HL-60 (cell line): ENCODE results near the gene SPSB2.

Source experiments
- DNase-seq, 2 experiments: peaks; one replicate each; pipeline ENCODE4 v3.0.0-alpha.2; 2010 to 2020; ENCODE audit warnings: low read depth in 1 of 2, low spot score in 1 of 2
- H3K27ac ChIP-seq: fragments of 250-450 bp; sonication (Bioruptor Pico); replicated peaks from 2 replicates; pipeline ENCODE4 v1.5.1; 2020; ENCODE audit warnings: mild to moderate bottlenecking, moderate library complexity
- H3K27me3 ChIP-seq: fragments of 250-450 bp; sonication (Bioruptor Pico); 2 replicates; pipeline ENCODE4 v1.5.1; 2021; ENCODE audit warnings: mild to moderate bottlenecking, moderate library complexity; ENCODE audit not compliant: insufficient read depth, poor library complexity, severe bottlenecking
- H3K4me3 ChIP-seq: replicated peaks from 2 replicates; pipeline ENCODE4 v1.5.1; 2011; ENCODE audit warnings: mild to moderate bottlenecking, control low read depth, low read length; ENCODE audit not compliant: insufficient read depth
- GABPA ChIP-seq: IDR thresholded peaks from 2 replicates; pipeline ENCODE4 v1.6.1; 2012; ENCODE audit warnings: low read depth
- POLR2AphosphoS5 ChIP-seq: IDR thresholded peaks from 2 replicates; pipeline ENCODE4 v1.6.1; 2012; ENCODE audit warnings: low read depth
- REST ChIP-seq: IDR thresholded peaks from 2 replicates; pipeline ENCODE4 v1.6.1; 2012; ENCODE audit warnings: low read depth; ENCODE audit not compliant: insufficient replicate concordance
- SPI1 ChIP-seq: IDR thresholded peaks from 2 replicates; pipeline ENCODE4 v1.6.1; 2012; ENCODE audit warnings: low read depth, mild to moderate bottlenecking, borderline replicate concordance
- TF ChIP-seq, protein P1 (sequence below): IDR thresholded peaks from one replicate; pipeline ENCODE4 v1.5.1; 2011; ENCODE audit warnings: low read length, control low read depth, inconsistent platforms; ENCODE audit not compliant: insufficient read depth

The SPSB2 gene

GRCh38 chr12:6840330-6840729 is 32.8 kb downstream of the SPSB2 start:
- no peak for TF ChIP-seq GABPA
- TF ChIP-seq, protein P1, sequence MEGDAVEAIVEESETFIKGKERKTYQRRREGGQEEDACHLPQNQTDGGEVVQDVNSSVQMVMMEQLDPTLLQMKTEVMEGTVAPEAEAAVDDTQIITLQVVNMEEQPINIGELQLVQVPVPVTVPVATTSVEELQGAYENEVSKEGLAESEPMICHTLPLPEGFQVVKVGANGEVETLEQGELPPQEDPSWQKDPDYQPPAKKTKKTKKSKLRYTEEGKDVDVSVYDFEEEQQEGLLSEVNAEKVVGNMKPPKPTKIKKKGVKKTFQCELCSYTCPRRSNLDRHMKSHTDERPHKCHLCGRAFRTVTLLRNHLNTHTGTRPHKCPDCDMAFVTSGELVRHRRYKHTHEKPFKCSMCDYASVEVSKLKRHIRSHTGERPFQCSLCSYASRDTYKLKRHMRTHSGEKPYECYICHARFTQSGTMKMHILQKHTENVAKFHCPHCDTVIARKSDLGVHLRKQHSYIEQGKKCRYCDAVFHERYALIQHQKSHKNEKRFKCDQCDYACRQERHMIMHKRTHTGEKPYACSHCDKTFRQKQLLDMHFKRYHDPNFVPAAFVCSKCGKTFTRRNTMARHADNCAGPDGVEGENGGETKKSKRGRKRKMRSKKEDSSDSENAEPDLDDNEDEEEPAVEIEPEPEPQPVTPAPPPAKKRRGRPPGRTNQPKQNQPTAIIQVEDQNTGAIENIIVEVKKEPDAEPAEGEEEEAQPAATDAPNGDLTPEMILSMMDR: no peak
- no peak for TF ChIP-seq POLR2AphosphoS5
- TF ChIP-seq SPI1: no peak
- TF ChIP-seq REST: no peak
- no peak overlapping the region for H3K4me3 ChIP-seq
- DNase-seq: no peak
- no peak overlapping the region for H3K27ac ChIP-seq
- H3K27me3 ChIP-seq: no peaks in the 10 kb centered on the region

DNA sequence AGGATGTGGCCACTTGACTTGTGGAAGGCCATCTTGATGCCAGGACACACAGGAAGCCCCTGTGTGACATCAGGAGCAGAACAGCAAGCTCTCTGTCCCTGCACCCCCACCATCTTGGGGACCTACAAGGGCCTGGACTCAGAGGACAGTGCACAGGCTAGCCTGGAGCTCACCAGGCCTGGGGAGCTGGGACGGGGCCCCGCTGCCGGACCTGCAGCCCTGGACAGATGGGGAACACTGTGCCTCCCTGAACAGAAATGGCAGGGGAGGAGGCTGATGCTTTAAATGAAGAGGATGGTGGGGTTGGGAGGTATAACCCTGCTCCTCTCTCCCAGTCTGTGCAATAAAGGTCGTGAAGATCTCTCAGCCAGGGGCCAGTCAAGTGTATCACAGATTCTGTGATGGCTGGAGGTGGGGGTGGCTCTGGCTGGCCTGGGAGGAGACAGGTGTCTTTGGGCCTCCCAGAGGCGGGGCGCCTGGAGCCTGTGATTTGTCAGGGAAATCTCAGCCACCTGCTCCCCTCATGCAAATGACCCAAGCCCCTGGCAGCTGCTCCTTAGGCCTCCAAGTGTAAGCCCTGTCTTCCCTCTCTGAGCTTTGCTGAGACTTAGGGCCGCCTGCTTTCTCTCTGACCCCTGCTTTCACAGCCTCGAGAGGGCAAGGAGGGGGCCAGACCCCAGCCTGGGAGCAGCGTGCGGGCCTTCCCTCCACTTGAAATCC is 33.5 kb downstream of the SPSB2 start:
- no peak overlapping the region for H3K27ac ChIP-seq
- DNase-seq: no peak
- no peak overlapping the region for H3K4me3 ChIP-seq

GRCh38 chr12:6838854-6839253 is 34.2 kb downstream of the SPSB2 start:
- no peak for DNase-seq
- no peak for TF ChIP-seq REST
- no peak overlapping the region for H3K4me3 ChIP-seq
- no peaks in the 10 kb centered on the region for H3K27me3 ChIP-seq
- no peak overlapping the region for H3K27ac ChIP-seq

More for the DNA sequence above, 33.5 kb downstream of the SPSB2 start:
- no peaks in the 10 kb centered on the region for H3K27me3 ChIP-seq
- TF ChIP-seq, protein P1: no peak
- TF ChIP-seq SPI1 (no peak), POLR2AphosphoS5 (no peak), REST (no peak), GABPA (no peak)
